AG09319 (cell line): ENCODE measurements around the gene BLOC1S1.

Experiments
- DNase-seq: peaks from one replicate; pipeline ENCODE4 v3.0.0-alpha.2; 2010; ENCODE audit warnings: low read depth; ENCODE audit errors: extremely low read depth
- TF ChIP-seq, protein P1 (sequence below): IDR thresholded peaks from 2 replicates; pipeline ENCODE4 v1.5.1; 2011; ENCODE audit warnings: low read depth, mild to moderate bottlenecking, inconsistent platforms, low read length, moderate library complexity

The BLOC1S1 gene

DNA sequence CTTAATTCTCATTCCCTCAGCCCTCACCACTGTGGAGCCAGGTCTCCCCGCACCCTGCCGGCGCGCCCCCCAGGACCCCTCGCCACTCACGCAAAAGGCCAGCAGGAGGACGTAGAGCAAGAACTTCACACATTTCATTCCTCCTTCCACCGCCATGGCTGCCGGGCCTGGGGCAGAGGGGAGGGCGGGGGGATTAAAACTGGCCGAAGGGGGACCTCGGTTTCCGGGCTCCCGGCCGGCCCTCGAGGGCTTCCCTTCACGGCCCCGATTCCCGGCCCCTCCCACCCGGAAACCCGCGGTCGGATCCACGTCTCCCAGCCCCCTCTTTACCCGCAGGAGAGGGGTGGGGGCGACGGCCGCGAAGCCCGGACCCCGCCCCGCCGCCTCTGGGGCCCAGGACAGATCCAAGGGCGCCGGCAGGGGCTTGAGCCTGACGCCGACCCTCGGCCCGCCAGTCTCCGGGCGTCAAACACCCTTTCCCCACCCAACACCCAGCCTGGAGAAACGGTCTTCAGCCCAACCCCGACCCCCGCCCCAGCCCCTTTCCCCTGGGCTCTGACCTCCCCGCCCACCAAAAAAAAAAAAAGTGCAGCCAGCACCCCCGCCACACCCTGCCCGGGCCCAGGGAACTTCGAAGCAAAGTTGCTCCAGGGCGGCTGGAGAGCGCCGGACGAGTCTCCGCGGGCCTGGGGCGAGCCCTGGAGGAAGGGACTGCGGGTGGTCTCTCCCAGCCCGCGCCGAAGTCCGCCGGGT, 12.5 kb downstream of the BLOC1S1 start:
- TF ChIP-seq, protein P1, sequence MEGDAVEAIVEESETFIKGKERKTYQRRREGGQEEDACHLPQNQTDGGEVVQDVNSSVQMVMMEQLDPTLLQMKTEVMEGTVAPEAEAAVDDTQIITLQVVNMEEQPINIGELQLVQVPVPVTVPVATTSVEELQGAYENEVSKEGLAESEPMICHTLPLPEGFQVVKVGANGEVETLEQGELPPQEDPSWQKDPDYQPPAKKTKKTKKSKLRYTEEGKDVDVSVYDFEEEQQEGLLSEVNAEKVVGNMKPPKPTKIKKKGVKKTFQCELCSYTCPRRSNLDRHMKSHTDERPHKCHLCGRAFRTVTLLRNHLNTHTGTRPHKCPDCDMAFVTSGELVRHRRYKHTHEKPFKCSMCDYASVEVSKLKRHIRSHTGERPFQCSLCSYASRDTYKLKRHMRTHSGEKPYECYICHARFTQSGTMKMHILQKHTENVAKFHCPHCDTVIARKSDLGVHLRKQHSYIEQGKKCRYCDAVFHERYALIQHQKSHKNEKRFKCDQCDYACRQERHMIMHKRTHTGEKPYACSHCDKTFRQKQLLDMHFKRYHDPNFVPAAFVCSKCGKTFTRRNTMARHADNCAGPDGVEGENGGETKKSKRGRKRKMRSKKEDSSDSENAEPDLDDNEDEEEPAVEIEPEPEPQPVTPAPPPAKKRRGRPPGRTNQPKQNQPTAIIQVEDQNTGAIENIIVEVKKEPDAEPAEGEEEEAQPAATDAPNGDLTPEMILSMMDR: no peak
- DNase-seq: no peak

DNA sequence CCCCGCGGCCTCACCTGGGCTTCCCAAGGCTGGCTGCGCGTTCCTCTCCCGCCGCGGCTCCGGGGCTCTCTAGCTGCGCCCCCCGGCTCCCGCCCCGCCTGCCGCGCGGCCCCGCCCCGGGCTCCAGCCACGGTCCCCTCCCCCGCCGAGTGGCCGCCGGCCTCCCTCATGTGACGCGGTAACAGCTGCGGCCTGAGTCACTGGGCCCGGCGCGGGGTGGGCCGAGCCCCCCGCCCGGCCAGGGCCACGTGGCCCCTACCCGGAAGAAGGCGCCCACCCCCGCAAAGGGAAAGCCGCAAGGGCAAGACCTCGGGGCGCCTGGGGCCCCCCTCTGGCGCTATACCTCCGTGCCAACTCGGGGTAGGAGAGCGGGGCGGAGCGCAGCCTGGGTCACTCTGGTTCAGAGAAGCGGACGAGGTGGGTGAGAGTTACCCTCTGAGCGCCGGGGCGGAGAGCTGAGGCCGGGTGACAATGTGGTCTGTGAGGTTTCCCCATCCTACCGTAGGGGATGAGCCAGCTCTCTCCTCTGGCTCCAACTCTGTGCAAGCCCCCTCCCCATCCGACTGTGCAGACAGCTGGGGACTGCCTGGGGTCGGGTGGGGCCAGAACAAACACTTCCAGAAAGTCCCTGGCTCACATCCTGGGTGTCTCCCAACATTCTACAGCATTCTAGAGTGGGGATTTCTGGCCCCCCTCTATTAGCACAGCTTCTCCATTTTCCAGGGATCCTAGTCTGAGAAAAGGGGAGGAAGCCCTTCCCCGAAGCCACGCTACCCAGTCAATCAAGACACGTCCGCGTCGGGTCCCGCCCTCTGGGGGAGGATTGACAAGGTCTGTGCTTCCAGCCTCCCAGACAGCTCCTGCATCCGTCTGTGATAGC, 13.3 kb downstream of the BLOC1S1 start, which contains the start of gene CD63:
Gene CD63 (minus strand): TSS at position 71 of the 880 bp plus-strand sequence. CDS start 668 bp downstream, outside the sequence.
- DNase-seq: no peak
- TF ChIP-seq, protein P1: no peak

DNA sequence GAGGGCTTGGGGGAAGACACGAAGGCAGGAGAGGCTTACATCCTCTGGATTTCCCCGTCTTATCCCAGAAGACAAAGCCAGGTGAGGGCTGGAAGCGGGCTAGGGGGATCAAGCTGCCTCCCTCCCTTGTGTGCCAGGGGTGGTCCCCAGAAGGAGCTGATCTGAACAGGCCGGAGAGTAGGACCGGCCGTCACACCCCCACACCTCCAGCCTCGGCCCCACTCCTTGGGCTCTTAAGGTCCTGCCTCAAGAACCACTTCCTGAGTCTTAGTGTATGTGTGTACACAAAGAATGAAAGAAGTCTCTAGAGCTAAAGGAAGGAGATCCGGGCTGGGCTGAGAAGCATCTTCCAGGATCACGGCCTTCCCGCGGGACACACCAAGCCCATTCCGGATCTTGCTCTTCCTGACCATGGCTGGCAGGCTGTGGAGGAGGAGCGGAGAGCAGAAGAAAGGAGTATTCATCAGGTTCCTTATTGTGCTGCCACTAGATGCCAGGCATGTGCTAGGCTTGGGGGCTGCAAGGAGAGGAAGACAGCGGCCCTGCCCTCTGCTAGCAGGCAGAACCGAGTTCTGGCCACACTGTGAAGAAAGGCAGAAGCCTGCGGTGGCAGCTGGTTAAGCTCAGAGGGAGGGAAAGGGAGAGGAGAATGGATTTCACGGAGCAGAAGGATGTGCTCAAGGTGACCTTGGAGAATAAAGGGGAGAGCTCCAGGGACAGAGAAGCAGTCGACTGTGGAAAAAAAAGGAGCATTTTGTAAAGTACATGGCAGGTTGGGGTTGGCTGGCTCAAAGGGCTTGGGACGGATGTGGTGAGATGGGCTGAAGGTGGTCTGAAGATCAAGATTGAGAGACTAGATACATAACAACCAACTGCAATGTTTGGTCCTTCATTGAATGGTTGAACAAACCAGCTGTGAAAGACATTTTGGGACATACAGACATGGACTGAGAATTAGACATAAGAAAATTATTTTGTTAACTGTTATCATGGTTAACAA, 14.3 kb downstream of the BLOC1S1 start:
- TF ChIP-seq, protein P1: no peak; the same call in 1 of the 2 replicates
- DNase-seq: no peak

DNA sequence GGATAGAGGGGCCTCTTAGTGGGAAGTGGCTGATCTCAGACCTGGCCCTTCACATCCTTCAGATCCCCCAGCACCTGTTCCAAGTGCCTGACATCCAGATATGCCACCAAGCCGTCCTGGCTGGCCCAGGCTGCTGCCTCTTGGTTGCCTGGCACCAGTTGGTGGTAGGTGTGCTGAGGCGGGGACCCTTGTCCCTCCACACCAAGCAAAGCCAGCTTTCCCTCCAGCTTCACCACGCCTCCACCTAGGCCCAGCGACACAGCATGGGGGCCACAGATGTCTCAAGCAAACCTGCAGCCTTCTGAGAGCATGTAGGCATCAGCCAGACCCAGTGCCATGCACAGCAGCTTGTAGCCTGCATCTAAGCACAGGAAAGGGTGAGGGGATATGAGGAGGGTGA, 16.4 kb downstream of the BLOC1S1 start:
- TF ChIP-seq, protein P1: no peak
- DNase-seq: no peak

DNA sequence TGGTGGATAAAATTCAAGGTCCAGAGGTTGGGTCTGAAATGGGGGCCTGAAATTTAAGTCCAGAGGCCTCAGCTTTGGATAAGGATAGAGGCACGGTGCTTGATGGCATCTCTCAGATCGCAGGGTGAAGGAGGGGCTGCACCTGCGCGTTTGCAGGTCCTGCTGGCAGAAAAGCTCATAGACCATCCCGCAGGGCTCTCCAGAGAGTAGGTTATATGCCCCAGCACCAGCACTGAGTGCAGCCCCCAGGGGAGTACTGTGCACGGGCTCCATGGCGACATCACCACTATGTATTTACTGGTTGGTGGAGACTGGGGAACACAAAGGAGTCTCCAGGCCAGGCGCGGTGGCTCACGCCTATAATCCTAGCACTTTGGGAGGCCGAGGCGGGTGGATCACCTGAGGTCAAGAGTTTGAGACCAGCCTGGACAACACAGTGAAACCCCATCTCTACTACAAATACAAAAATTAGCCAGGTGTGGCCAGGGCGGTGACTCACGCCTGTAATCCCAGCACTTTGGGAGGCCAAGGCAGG, 17.2 kb downstream of the BLOC1S1 start:
- TF ChIP-seq, protein P1: no peak

DNA sequence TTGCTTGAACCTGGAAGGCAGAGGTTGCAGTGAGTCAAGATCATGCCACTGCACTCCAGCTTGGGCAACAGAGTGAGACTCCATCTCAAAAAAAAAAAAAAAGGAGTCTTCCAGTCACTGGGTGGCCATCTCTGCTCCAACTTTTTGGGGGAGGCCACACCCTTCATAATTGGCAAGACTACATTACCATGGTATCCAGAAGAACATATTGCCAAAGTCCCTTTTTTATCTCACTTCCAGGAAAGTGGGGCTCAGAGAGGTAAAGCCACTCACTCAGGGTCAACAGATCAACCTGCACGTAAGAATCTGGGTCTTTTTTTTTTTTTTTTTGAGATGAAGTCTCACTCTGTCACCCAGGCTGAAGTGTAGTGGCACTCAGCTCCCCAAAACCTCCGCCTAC, 18.0 kb downstream of the BLOC1S1 start:
- no peak for DNase-seq
- TF ChIP-seq, protein P1: no peak

More for the DNA sequence above, 17.2 kb downstream of the BLOC1S1 start:
- DNase-seq: no peak
